Measurements from ENCODE around the gene LAGE3.

Gene LAGE3

GRCh38 chrX:154476821-154477220 lies 2.3 kb downstream of the LAGE3 start:
- DNase-seq (ENCODE audit: low spot score) = no peak

GRCh38 chrX:154473683-154474082 lies 5.4 kb downstream of the LAGE3 start:
- DNase-seq (ENCODE audit: low spot score) = no peak

- DNase-seq (ENCODE audit: low spot score) = no peak
These were observed 6.1 kb downstream of the LAGE3 start for GRCh38 chrX:154472685-154473632.

GRCh38 chrX:154471839-154472684 lies 7.0 kb downstream of the LAGE3 start:
- no peak for DNase-seq (ENCODE audit: low spot score)

GRCh38 chrX:154470914-154471568 lies 8.0 kb downstream of the LAGE3 start:
- DNase-seq (ENCODE audit: low spot score) = no peak

- DNase-seq (ENCODE audit: low spot score) = no peak
These were observed 8.6 kb downstream of the LAGE3 start for GRCh38 chrX:154470434-154470833.

GRCh38 chrX:154469880-154470279 lies 9.2 kb downstream of the LAGE3 start:
- no peak for DNase-seq (ENCODE audit: low spot score)

- DNase-seq (ENCODE audit: low spot score) = no peak
These were observed 10.0 kb downstream of the LAGE3 start for GRCh38 chrX:154469114-154469513.

GRCh38 chrX:154468217-154468616 lies 10.9 kb downstream of the LAGE3 start:
- DNase-seq (ENCODE audit: low spot score) = no peak

- DNase-seq (ENCODE audit: low spot score) = no peak
These were observed 11.5 kb downstream of the LAGE3 start for GRCh38 chrX:154467556-154467955.

GRCh38 chrX:154466907-154467306 lies 12.2 kb downstream of the LAGE3 start:
- DNase-seq (ENCODE audit: low spot score) = no peak

GRCh38 chrX:154466036-154466435 lies 13.0 kb downstream of the LAGE3 start:
- no peak for DNase-seq (ENCODE audit: low spot score)

- DNase-seq (ENCODE audit: low spot score) = no peak
These were observed 13.5 kb downstream of the LAGE3 start for GRCh38 chrX:154465601-154466000.

GRCh38 chrX:154464806-154465365 lies 14.2 kb downstream of the LAGE3 start:
- DNase-seq (ENCODE audit: low spot score) = no peak

- no peak for DNase-seq (ENCODE audit: low spot score)
These were observed 15.4 kb downstream of the LAGE3 start for GRCh38 chrX:154463611-154464220.

GRCh38 chrX:154462396-154462795 lies 16.7 kb downstream of the LAGE3 start:
- DNase-seq (ENCODE audit: low spot score) = no peak

GRCh38 chrX:154460326-154460725 lies 18.8 kb downstream of the LAGE3 start:
- no peak for DNase-seq (ENCODE audit: low spot score)

GRCh38 chrX:154459832-154460231 lies 19.2 kb downstream of the LAGE3 start:
- no peak for DNase-seq (ENCODE audit: low spot score)

GRCh38 chrX:154458954-154459778 lies 19.9 kb downstream of the LAGE3 start:
- no peak for DNase-seq (ENCODE audit: low spot score)

GRCh38 chrX:154458116-154458953 lies 20.7 kb downstream of the LAGE3 start, which contains the start of gene PLXNA3:
Gene PLXNA3, plus strand, starts transcription at chrX:154458281. Its CDS starts 1,903 bp downstream, at chrX:154460184.
- DNase-seq (ENCODE audit: low spot score) = peak; percentile 60
